A549 (cell line): ENCODE measurements around the gene PTBP1. TPM values are rescaled to one million over a fixed set of nuclear protein-coding genes. Genes with fewer than 3 reads are reported as not detected.
A peak's percentile ranks its signal among the peaks of the same experiment; 100 is the strongest.

Source experiments
- ATAC-seq, 2 experiments: fragments of 200-7000 bp in 1 of 2; fragments of >200 bp in 1 of 2; cut with Nextera tagmentation in 1 of 2; cut with Tn5 transposase in 1 of 2; 3 replicates each; pipeline versions ENCODE4 v1.8.0 to v1.9.1; 2018 to 2020; ENCODE audit warnings: mild to moderate bottlenecking in 1 of 2, moderate library complexity in 1 of 2
- CTCF ChIA-PET: fragments of 300-600 bp; sonication (Branson Sonifier 250); formaldehyde crosslinking; extraction: SDS; loops from one replicate; lab custom pipeline; 2021; ENCODE audit warnings: antibody characterized with exemption, inconsistent platforms; lab: Yijun Ruan, JAX
- POLR2A ChIA-PET: fragments of 350-600 bp; formaldehyde crosslinking; extraction: SDS; loops from one replicate; lab custom pipeline; 2021; ENCODE audit warnings: antibody characterized with exemption, inconsistent platforms; lab: Yijun Ruan, JAX
- DNase-seq, 2 experiments: peaks; one replicate each; pipeline versions ENCODE4 v3.0.0 to v3.0.0-alpha.2; 2011 to 2016; ENCODE audit warnings: low read depth in 1 of 2, low spot score in 1 of 2
- FAIRE-seq: peaks from 2 replicates; lab custom pipeline; 2011; peaks lifted over from hg19 to GRCh38; lab: Jason Lieb, UNC
- H3K27ac ChIP-seq, 2 experiments: fragments of >200 bp; sonication (Bioruptor Twin); formaldehyde crosslinking; 3 replicates each; pipeline ENCODE4 v1.5.1; 2016 to 2017
- H3K4me1 ChIP-seq: fragments of >200 bp; sonication (Bioruptor Twin); formaldehyde crosslinking; 3 replicates; pipeline ENCODE4 v1.6.1; 2016
- H3K4me2 ChIP-seq: fragments of >200 bp; sonication (Bioruptor Twin); formaldehyde crosslinking; 3 replicates; pipeline ENCODE4 v1.6.1; 2016
- H3K4me3 ChIP-seq: fragments of >200 bp; sonication (Bioruptor Twin); formaldehyde crosslinking; 3 replicates; pipeline ENCODE4 v1.5.1; 2016
- H3K9me3 ChIP-seq: fragments of >200 bp; sonication (Bioruptor Twin); formaldehyde crosslinking; 3 replicates; pipeline ENCODE4 v1.6.1; 2016
- BHLHE40 ChIP-seq: IDR thresholded peaks from 2 replicates; pipeline ENCODE4 v1.6.1; 2012; ENCODE audit warnings: low read depth, low read length, inconsistent platforms
- CHD2 ChIP-seq: fragments of 150-350 bp; IDR thresholded peaks from 2 replicates; pipeline ENCODE4 v1.6.1; 2014; ENCODE audit warnings: low read length; ENCODE audit not compliant: partially characterized antibody
- CHD4 ChIP-seq: fragments of 200-600 bp; sonication (generic); IDR thresholded peaks from 2 replicates; pipeline ENCODE4 v1.6.1; 2016; ENCODE audit warnings: antibody characterized with exemption, mild to moderate bottlenecking, borderline replicate concordance
- EHMT2 ChIP-seq: fragments of 200-600 bp; sonication (generic); IDR thresholded peaks from 2 replicates; pipeline ENCODE4 v1.6.1; 2016; ENCODE audit warnings: antibody characterized with exemption, low read depth, mild to moderate bottlenecking, moderate library complexity
- ELK1 ChIP-seq: fragments of 150-350 bp; IDR thresholded peaks from 2 replicates; pipeline ENCODE4 v1.6.1; 2014; ENCODE audit warnings: low read depth, mild to moderate bottlenecking, low read length
- EP300 ChIP-seq, 2 experiments: fragments of >200 bp; sonication (Bioruptor Twin); formaldehyde crosslinking; IDR thresholded peaks; 2 replicates in 1 of 2; 3 replicates in 1 of 2; pipeline ENCODE4 v1.6.1; 2016 to 2017
- FOSL2 ChIP-seq, 2 experiments: fragments of 450-650 bp in 1 of 2; fragments of >200 bp in 1 of 2; sonication (Bioruptor Twin) in 1 of 2; formaldehyde crosslinking; IDR thresholded peaks; 2 replicates each; pipeline versions ENCODE4 v1.5.0 to v1.6.1; 2016 to 2020; ENCODE audit warnings: mild to moderate bottlenecking in 1 of 2, moderate library complexity in 1 of 2
- FOXS1 ChIP-seq: fragments of 250-450 bp; sonication (Bioruptor Pico); IDR thresholded peaks from 2 replicates; pipeline ENCODE4 v1.5.0; 2020; ENCODE audit warnings: mild to moderate bottlenecking, moderate library complexity
- HOXA7 ChIP-seq: fragments of 250-450 bp; sonication (Bioruptor Pico); IDR thresholded peaks from 2 replicates; pipeline ENCODE4 v1.5.0; 2020; ENCODE audit warnings: mild to moderate bottlenecking, moderate library complexity
- JUNB ChIP-seq: fragments of >200 bp; sonication (Bioruptor Twin); formaldehyde crosslinking; IDR thresholded peaks from 2 replicates; pipeline ENCODE4 v1.6.1; 2016
- MYC ChIP-seq: IDR thresholded peaks from 2 replicates; pipeline ENCODE4 v1.6.1; 2012; ENCODE audit warnings: mild to moderate bottlenecking, inconsistent platforms, low read length, improper control_type of control experiment, borderline replicate concordance
- NPAS2 ChIP-seq: fragments of 250-450 bp; sonication (Bioruptor Pico); IDR thresholded peaks from 2 replicates; pipeline ENCODE4 v1.8.0; 2022; ENCODE audit warnings: mild to moderate bottlenecking, moderate library complexity, borderline replicate concordance
- RAD21 ChIP-seq, 2 experiments: fragments of >200 bp in 1 of 2; sonication (Bioruptor Twin) in 1 of 2; formaldehyde crosslinking in 1 of 2; IDR thresholded peaks in 1 of 2; conservative IDR thresholded peaks in 1 of 2; 2 replicates in 1 of 2; 3 replicates in 1 of 2; pipeline ENCODE4 v1.6.1; 2012 to 2018; ENCODE audit warnings: inconsistent platforms in 1 of 2
- REST ChIP-seq: fragments of 200-600 bp; sonication (generic); IDR thresholded peaks from 2 replicates; pipeline ENCODE4 v1.6.1; 2016; ENCODE audit warnings: antibody characterized with exemption, mild to moderate bottlenecking, moderate library complexity
- RNF2 ChIP-seq: fragments of 200-600 bp; sonication (generic); IDR thresholded peaks from 2 replicates; pipeline ENCODE4 v1.6.1; 2016; ENCODE audit warnings: low read depth, mild to moderate bottlenecking, antibody characterized with exemption, moderate library complexity, borderline replicate concordance
- TFCP2L1 ChIP-seq: fragments of 250-450 bp; sonication (Bioruptor Pico); IDR thresholded peaks from 2 replicates; pipeline ENCODE4 v1.5.0; 2021; ENCODE audit warnings: mild to moderate bottlenecking
- TP53 ChIP-seq: fragments of 250-450 bp; sonication (Bioruptor Pico); IDR thresholded peaks from 2 replicates; pipeline ENCODE4 v1.5.0; 2021; ENCODE audit warnings: mild to moderate bottlenecking, moderate library complexity
- ZC3H11A ChIP-seq: fragments of 450-650 bp; IDR thresholded peaks from 2 replicates; pipeline ENCODE4 v1.6.1; 2014; ENCODE audit warnings: antibody characterized with exemption, mild to moderate bottlenecking
- WGBS: methylation state at CpG from one replicate; pipeline ENCODE4 v1.1.6; 2017; ENCODE audit errors: missing lambda C conversion rate; 5-methylcytosine and 5-hydroxymethylcytosine counted together
- polyA plus RNA-seq, 4 experiments: library from polyadenylated mRNA; depleted of rRNA in 3 of 4; stranded (reverse); fragments of >200 nt; fragmentation: RNase III in 1 of 4; extraction: RNeasy Plus Mini Kit Qiagen cat#74134 plus additional on column Dnase treatment in 1 of 4; gene quantifications; 2 replicates in 3 of 4; 3 replicates in 1 of 4; pipeline ENCODE4 v1.2.3, GENCODE V29; 2011 to 2017
- TF ChIP-seq, protein P1 (sequence below): IDR thresholded peaks from 2 replicates; pipeline ENCODE4 v1.6.1; 2012
- TF ChIP-seq, protein P2 (sequence below): IDR thresholded peaks from 2 replicates; pipeline ENCODE4 v1.6.1; 2012

PTBP1 gene
- polyA plus RNA-seq, 2 of the 4 experiments (the other 2 are of a cell fraction) = 144 to 264 TPM

GRCh38 chr19:802498-803098 lies 5.3 kb downstream of the PTBP1 start:
- WGBS = 84% methylated on average over 25 of the region's 28 CpGs
- H3K9me3 ChIP-seq = no peaks in the 10 kb centered on the region

GRCh38 chr19:803099-803561 lies 5.9 kb downstream of the PTBP1 start:
- 91% methylated on average over 12 of the region's 17 CpGs for WGBS
- Histone ChIP-seq H3K4me3 (no peak overlapping the region), H3K4me1 (peaks cover 42% of the 10 kb centered on the region)
- CTCF ChIA-PET = interaction anchor here (1.7 kb wide), 1 partner anchor 30 kb away, joined by 3 read pairs; no protein-coding TSS in a partner anchor
- TF ChIP-seq RNF2 = no peak
- no peak for TF ChIP-seq CHD2
- TF ChIP-seq TP53 (CRISPR knock-in tag) = no peak
- TF ChIP-seq EP300 (IDR thresholded peaks at IDR 0.05) = no peak
- no peak for TF ChIP-seq JUNB
- TF ChIP-seq HOXA7 (CRISPR knock-in tag) = no peak
- TF ChIP-seq NPAS2 (CRISPR knock-in tag) = no peak
- no peak for TF ChIP-seq MYC
- no peak for TF ChIP-seq CHD4
- no peak for TF ChIP-seq ELK1
- TF ChIP-seq FOSL2 (IDR thresholded peaks at IDR 0.05) = no peak
- TF ChIP-seq FOSL2 (CRISPR knock-in tag; IDR thresholded peaks at IDR 0.05) = no peak
- no peak for TF ChIP-seq RAD21 (conservative IDR thresholded peaks at IDR 0.05 in 1 of 2, IDR thresholded peaks at IDR 0.05 in 1 of 2)
- TF ChIP-seq FOXS1 = no peak
- TF ChIP-seq, all 56 proteins: peak for 0
- Histone ChIP-seq H3K4me2 (peak overlapping the region; percentile 86; the same call in 2 of the 3 replicates), H3K9me3 (no peaks in the 10 kb centered on the region), H3K27ac (no peak overlapping the region)
- DNase-seq (no peak), ATAC-seq (no peak), FAIRE-seq (no peak)
- POLR2A ChIA-PET = interaction anchor here (1.3 kb wide), 1 partner anchor 51 kb away, joined by 4 read pairs; no protein-coding TSS in a partner anchor

More at GRCh38 chr19:802498-803098, 5.3 kb downstream of the PTBP1 start:
- Histone ChIP-seq H3K4me2 (peak overlapping the region; percentile 86), H3K27ac (peak overlapping the region in 1 of 2 experiments; percentile 100; a peak in 1 of 6 replicates)
- POLR2A ChIA-PET = interaction anchor here (1.3 kb wide), 1 partner anchor 50 kb away, joined by 4 read pairs; no protein-coding TSS in a partner anchor
- FAIRE-seq = no peak
- no peak for DNase-seq
- CTCF ChIA-PET = interaction anchor here (1.7 kb wide), 1 partner anchor 30 kb away, joined by 3 read pairs; no protein-coding TSS in a partner anchor
- no peak for TF ChIP-seq ZC3H11A
- no peak for TF ChIP-seq EHMT2
- no peak for TF ChIP-seq BHLHE40
- TF ChIP-seq, all 56 proteins: peak for 0
- Histone ChIP-seq H3K4me3 (no peak overlapping the region), H3K4me1 (peaks cover 42% of the 10 kb centered on the region)
- no peak for ATAC-seq

DNA sequence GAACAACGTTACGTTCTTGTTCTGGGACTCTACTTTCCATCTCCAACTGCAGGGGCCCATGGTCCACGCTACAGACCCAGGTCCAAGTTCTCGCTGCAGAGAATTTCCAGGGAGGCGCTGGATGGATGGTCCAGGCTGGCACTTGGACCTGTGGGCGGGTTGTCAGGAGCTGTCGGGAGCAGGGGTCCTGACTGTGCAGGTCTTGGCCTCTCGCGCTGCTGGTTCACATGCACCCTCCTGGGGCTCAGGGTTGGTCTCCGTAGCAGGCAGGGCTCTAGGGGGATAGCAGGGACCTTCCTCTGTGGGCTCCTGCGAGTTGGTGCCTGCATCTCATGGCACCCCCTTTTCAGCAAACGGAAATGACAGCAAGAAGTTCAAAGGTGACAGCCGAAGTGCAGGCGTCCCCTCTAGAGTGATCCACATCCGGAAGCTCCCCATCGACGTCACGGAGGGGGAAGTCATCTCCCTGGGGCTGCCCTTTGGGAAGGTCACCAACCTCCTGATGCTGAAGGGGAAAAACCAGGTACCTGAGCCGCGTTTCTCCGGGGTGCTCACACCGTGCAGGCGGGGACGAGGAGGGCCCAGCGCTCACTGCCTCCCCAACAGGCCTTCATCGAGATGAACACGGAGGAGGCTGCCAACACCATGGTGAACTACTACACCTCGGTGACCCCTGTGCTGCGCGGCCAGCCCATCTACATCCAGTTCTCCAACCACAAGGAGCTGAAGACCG lies 6.6 kb downstream of the PTBP1 start:
- 93% methylated on average over 23 of the region's 31 CpGs for WGBS
- ATAC-seq = no peak
- no peak overlapping the region for H3K4me3 ChIP-seq
- CTCF ChIA-PET = interaction anchor here (1.7 kb wide), 1 partner anchor 31 kb away, joined by 3 read pairs; no protein-coding TSS in a partner anchor
- no peak for TF ChIP-seq REST
- TF ChIP-seq TFCP2L1 = no peak
- TF ChIP-seq CHD4 = no peak
- TF ChIP-seq, protein P1, sequence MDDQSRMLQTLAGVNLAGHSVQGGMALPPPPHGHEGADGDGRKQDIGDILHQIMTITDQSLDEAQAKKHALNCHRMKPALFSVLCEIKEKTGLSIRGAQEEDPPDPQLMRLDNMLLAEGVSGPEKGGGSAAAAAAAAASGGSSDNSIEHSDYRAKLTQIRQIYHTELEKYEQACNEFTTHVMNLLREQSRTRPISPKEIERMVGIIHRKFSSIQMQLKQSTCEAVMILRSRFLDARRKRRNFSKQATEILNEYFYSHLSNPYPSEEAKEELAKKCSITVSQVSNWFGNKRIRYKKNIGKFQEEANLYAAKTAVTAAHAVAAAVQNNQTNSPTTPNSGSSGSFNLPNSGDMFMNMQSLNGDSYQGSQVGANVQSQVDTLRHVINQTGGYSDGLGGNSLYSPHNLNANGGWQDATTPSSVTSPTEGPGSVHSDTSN = no peak
- TF ChIP-seq FOSL2 (IDR thresholded peaks at IDR 0.05) = no peak
- TF ChIP-seq FOSL2 (CRISPR knock-in tag; IDR thresholded peaks at IDR 0.05) = no peak
- TF ChIP-seq, protein P2, sequence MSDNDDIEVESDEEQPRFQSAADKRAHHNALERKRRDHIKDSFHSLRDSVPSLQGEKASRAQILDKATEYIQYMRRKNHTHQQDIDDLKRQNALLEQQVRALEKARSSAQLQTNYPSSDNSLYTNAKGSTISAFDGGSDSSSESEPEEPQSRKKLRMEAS = no peak
- TF ChIP-seq, all 56 proteins: peak for 0
- POLR2A ChIA-PET = interaction anchor here (0.5 to 1.3 kb wide), 2 partner anchors 30 to 52 kb away, joined by 3 to 4 read pairs; no protein-coding TSS in a partner anchor
- peaks cover 42% of the 10 kb centered on the region for H3K4me1 ChIP-seq
- no peak overlapping the region for H3K4me2 ChIP-seq
- no peak overlapping the region for H3K27ac ChIP-seq
- no peaks in the 10 kb centered on the region for H3K9me3 ChIP-seq
- DNase-seq = no peak
- FAIRE-seq = no peak
